SK-N-SH (cell line): ENCODE measurements around the gene TM7SF2. TPM values are rescaled to one million over a fixed set of nuclear protein-coding genes. Genes with fewer than 3 reads are reported as not detected.

Source experiments
- CTCF ChIA-PET: fragments of 300-600, 350-600 bp; formaldehyde crosslinking; extraction: SDS; loops from one replicate; lab custom pipeline; 2021; lab: Yijun Ruan, JAX
- POLR2A ChIA-PET: fragments of 350-600 bp; sonication (Branson Sonifier 250); formaldehyde crosslinking; extraction: SDS; loops from one replicate; lab custom pipeline; 2020; ENCODE audit warnings: antibody characterized with exemption, inconsistent platforms; lab: Yijun Ruan, JAX
- DNase-seq: peaks from one replicate; pipeline ENCODE4 v3.0.0; 2012
- H2AFZ ChIP-seq: fragments of 200-600 bp; sonication (generic); 2 replicates; pipeline ENCODE4 v1.8.1; 2016; ENCODE audit warnings: antibody characterized with exemption, mild to moderate bottlenecking, low read depth
- H3F3A ChIP-seq: fragments of 200-600 bp; sonication (generic); replicated peaks from 2 replicates; pipeline ENCODE3; 2016; ENCODE audit warnings: antibody characterized with exemption, mild to moderate bottlenecking; ENCODE audit not compliant: insufficient read depth
- H3K27ac ChIP-seq, 2 experiments: fragments of 200-500 bp in 1 of 2; fragments of 200-600 bp in 1 of 2; sonication (Bioruptor generic) in 1 of 2; sonication (generic), shearing (Covaris generic) in 1 of 2; 2 replicates each; pipeline versions ENCODE4 v1.5.1 to v1.6.1; 2014 to 2016; ENCODE audit warnings: low read depth in 2 of 2, inconsistent platforms in 1 of 2, low read length in 1 of 2, mild to moderate bottlenecking in 1 of 2, mixed read lengths in 1 of 2
- H3K27me3 ChIP-seq: fragments of 200-600 bp; sonication (generic), shearing (Covaris generic); 2 replicates; pipeline ENCODE4 v1.6.1; 2016; ENCODE audit warnings: mixed run types; ENCODE audit not compliant: insufficient read depth
- H3K36me3 ChIP-seq, 2 experiments: fragments of 200-500 bp in 1 of 2; fragments of 200-600 bp in 1 of 2; sonication (Bioruptor generic) in 1 of 2; sonication (generic) in 1 of 2; replicated peaks in 1 of 2; 2 replicates each; pipeline versions ENCODE3 to v1.5.1; 2014 to 2016; ENCODE audit warnings: low read length in 1 of 2, mild to moderate bottlenecking in 1 of 2; ENCODE audit not compliant: insufficient read depth in 2 of 2, control insufficient read depth in 1 of 2
- H3K4me1 ChIP-seq, 2 experiments: fragments of 200-500 bp in 1 of 2; fragments of 200-600 bp in 1 of 2; sonication (Bioruptor generic) in 1 of 2; sonication (generic), shearing (Covaris generic) in 1 of 2; 2 replicates each; pipeline versions ENCODE4 v1.5.1 to v1.6.1; 2014 to 2016; ENCODE audit warnings: low read depth in 1 of 2, low read length in 1 of 2, mixed run types in 1 of 2; ENCODE audit not compliant: insufficient read depth in 2 of 2, control insufficient read depth in 1 of 2
- H3K4me2 ChIP-seq: fragments of 200-600 bp; sonication (generic), shearing (Covaris generic); 2 replicates; pipeline ENCODE4 v1.6.1; 2017; ENCODE audit warnings: mixed run types
- H3K4me3 ChIP-seq, 2 experiments: fragments of 200-500 bp in 1 of 2; fragments of 200-600 bp in 1 of 2; sonication (Bioruptor generic) in 1 of 2; sonication (generic), shearing (Covaris generic) in 1 of 2; 2 replicates each; pipeline versions ENCODE4 v1.5.1 to v1.8.1; 2014 to 2016; ENCODE audit warnings: low read depth in 2 of 2, inconsistent platforms in 1 of 2, low read length in 1 of 2, mild to moderate bottlenecking in 1 of 2, mixed read lengths in 1 of 2, moderate library complexity in 1 of 2
- H3K79me2 ChIP-seq: fragments of 200-600 bp; sonication (generic); 2 replicates; pipeline ENCODE4 v1.8.1; 2017; ENCODE audit warnings: mild to moderate bottlenecking; ENCODE audit not compliant: insufficient read depth
- H3K9ac ChIP-seq: fragments of 200-600 bp; sonication (generic); 2 replicates; pipeline ENCODE4 v1.6.1; 2017; ENCODE audit warnings: mixed run types
- H3K9me2 ChIP-seq: fragments of 200-600 bp; sonication (generic); 2 replicates; pipeline ENCODE4 v1.6.1; 2017; ENCODE audit warnings: mixed run types
- H3K9me3 ChIP-seq: fragments of 200-600 bp; sonication (generic); 2 replicates; pipeline ENCODE4 v1.6.1; 2017; ENCODE audit warnings: mixed run types, mild to moderate bottlenecking, moderate library complexity
- H4K20me1 ChIP-seq: fragments of 200-600 bp; sonication (generic); 2 replicates; pipeline ENCODE4 v1.6.1; 2017; ENCODE audit warnings: mild to moderate bottlenecking, mixed run types; ENCODE audit not compliant: insufficient read depth
- EP300 ChIP-seq, 2 experiments: IDR thresholded peaks; 2 replicates each; pipeline versions ENCODE4 v1.4.0 to v1.6.1; 2012; ENCODE audit warnings: borderline replicate concordance in 1 of 2, low read depth in 1 of 2, low read length in 1 of 2
- NFIC ChIP-seq: IDR thresholded peaks from 2 replicates; pipeline ENCODE4 v1.4.0; 2012; ENCODE audit warnings: borderline replicate concordance
- POLR2AphosphoS5 ChIP-seq: IDR thresholded peaks from 2 replicates; pipeline ENCODE4 v1.6.1; 2012; ENCODE audit warnings: low read depth, low read length
- RAD21 ChIP-seq: IDR thresholded peaks from 2 replicates; pipeline ENCODE4 v1.6.1; 2012; ENCODE audit warnings: mild to moderate bottlenecking, low read length
- RFX5 ChIP-seq: IDR thresholded peaks from 2 replicates; pipeline ENCODE4 v1.6.1; 2012; ENCODE audit warnings: mild to moderate bottlenecking, improper control_type of control experiment, low read length
- SIN3A ChIP-seq: IDR thresholded peaks from 2 replicates; pipeline ENCODE4 v1.6.1; 2012; ENCODE audit warnings: low read depth, mild to moderate bottlenecking, low read length, moderate library complexity, borderline replicate concordance
- YY1 ChIP-seq: IDR thresholded peaks from 2 replicates; pipeline ENCODE4 v1.4.0; 2012; ENCODE audit warnings: low read depth, mild to moderate bottlenecking
- WGBS: methylation state at CpG from one replicate; pipeline ENCODE4 v1.1.6; 2017; ENCODE audit warnings: low lambda C conversion rate; 5-methylcytosine and 5-hydroxymethylcytosine counted together
- polyA plus RNA-seq, 3 experiments: library from polyadenylated mRNA; depleted of rRNA; stranded (reverse); fragments of >200 nt; gene quantifications; 2 replicates each; pipeline ENCODE4 v1.2.3, GENCODE V29; 2012
- TF ChIP-seq, protein P1 (sequence below): IDR thresholded peaks from 2 replicates; pipeline ENCODE4 v1.4.0; 2012; ENCODE audit warnings: low read depth, borderline replicate concordance

Gene TM7SF2
- polyA plus RNA-seq, 1 of the 3 experiments (the other 2 are of a cell fraction): 87.8 TPM

DNA sequence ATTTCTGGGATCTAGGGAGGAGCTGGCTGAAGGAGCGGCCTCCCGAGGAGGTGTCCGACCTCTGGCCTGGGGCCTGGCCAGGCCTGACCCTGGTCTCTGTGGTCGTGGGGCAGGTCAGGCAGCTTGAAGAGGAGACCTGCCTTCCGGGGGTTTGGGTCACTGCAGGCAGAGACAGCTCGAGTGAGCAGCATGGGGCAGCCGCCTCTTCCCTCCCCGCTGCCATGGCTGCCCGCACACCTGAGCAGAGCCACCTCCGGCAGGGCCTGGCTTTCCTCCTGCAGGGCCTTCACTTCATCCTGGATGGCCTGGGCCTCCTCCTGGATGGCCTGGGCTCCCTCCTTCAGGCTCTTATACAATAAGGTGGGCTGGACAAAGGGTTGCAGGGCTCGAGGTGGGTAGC is 45.4 kb upstream of the TM7SF2 start:
- H3K4me1 ChIP-seq: no peaks in the 10 kb centered on the region; a peak in 1 of 4 replicates
- H3K9me2 ChIP-seq: no peaks in the 10 kb centered on the region
- no peak overlapping the region for H3K27ac ChIP-seq
- no peak overlapping the region for H3K4me2 ChIP-seq
- H2AFZ ChIP-seq: no peak overlapping the region
- H3K79me2 ChIP-seq: no peaks in the 10 kb centered on the region
- no peak for TF ChIP-seq RAD21
- no peak for DNase-seq
- no peaks in the 10 kb centered on the region for H3K9me3 ChIP-seq
- H3K9ac ChIP-seq: no peak overlapping the region
- H3K36me3 ChIP-seq: no peaks in the 10 kb centered on the region
- 74% methylated on average over 3 of the region's 11 CpGs for WGBS
- no peak overlapping the region for H3K4me3 ChIP-seq
- ChIA-PET CTCF (interaction anchor here (0.6 to 1.8 kb wide), 2 partner anchors 27 to 52 kb away, joined by 4 to 9 read pairs; partner anchors contain the start of gene ARL2), POLR2A (interaction anchor here (1.0 kb wide), 1 partner anchor 8 kb away, joined by 4 read pairs; no protein-coding TSS in a partner anchor)
- no peaks in the 10 kb centered on the region for H3F3A ChIP-seq
- no peaks in the 10 kb centered on the region for H4K20me1 ChIP-seq
- no peaks in the 10 kb centered on the region for H3K27me3 ChIP-seq

DNA sequence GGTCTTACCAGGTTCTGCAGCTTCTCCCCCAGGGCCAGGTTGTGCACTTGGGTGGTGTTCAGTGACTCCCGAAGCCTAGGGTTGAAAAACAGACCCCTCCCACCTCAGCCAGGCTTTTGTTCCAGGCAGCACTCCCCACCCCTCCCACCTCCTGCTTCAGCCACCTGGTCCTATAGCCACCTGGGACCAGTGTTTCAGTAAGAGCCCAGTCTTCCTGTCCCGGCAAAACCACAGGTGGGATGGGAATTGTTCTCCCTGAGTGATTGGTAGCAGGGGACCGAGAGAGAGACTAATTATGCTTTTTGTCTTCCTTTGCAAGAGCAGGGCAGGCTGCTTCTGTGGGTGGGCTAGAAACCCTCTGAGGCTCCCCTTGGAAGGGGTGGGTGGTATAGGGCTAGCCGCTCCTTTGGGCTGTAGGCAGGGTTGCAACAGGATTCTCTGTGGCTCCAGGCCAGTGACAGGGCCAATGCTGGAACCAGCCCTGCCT is 44.8 kb upstream of the TM7SF2 start:
- no peaks in the 10 kb centered on the region for H3K9me2 ChIP-seq
- H3K4me3 ChIP-seq: no peak overlapping the region
- no peak overlapping the region for H3K9ac ChIP-seq
- DNase-seq: no peak
- no peak overlapping the region for H3K4me2 ChIP-seq
- H3K79me2 ChIP-seq: no peaks in the 10 kb centered on the region
- POLR2A ChIA-PET: no interaction called here
- H2AFZ ChIP-seq: no peak overlapping the region
- 88% methylated on average over 4 of the region's 4 CpGs for WGBS
- CTCF ChIA-PET: interaction anchor here (0.6 kb wide), 1 partner anchor 571 kb away, joined by 3 read pairs; no protein-coding TSS in a partner anchor
- H3K27ac ChIP-seq: no peak overlapping the region
- H4K20me1 ChIP-seq: no peaks in the 10 kb centered on the region
- H3F3A ChIP-seq: no peaks in the 10 kb centered on the region
- no peaks in the 10 kb centered on the region; a peak in 1 of 4 replicates for H3K4me1 ChIP-seq
- H3K27me3 ChIP-seq: no peaks in the 10 kb centered on the region
- TF ChIP-seq RAD21 (no peak), EP300 (IDR thresholded peaks at IDR 0.05; ENCODE audit: borderline replicate concordance in 1 of 2, low read depth in 1 of 2, low read length in 1 of 2) (no peak), NFIC (no peak), RFX5 (no peak), SIN3A (no peak), YY1 (no peak)
- TF ChIP-seq, protein P1, sequence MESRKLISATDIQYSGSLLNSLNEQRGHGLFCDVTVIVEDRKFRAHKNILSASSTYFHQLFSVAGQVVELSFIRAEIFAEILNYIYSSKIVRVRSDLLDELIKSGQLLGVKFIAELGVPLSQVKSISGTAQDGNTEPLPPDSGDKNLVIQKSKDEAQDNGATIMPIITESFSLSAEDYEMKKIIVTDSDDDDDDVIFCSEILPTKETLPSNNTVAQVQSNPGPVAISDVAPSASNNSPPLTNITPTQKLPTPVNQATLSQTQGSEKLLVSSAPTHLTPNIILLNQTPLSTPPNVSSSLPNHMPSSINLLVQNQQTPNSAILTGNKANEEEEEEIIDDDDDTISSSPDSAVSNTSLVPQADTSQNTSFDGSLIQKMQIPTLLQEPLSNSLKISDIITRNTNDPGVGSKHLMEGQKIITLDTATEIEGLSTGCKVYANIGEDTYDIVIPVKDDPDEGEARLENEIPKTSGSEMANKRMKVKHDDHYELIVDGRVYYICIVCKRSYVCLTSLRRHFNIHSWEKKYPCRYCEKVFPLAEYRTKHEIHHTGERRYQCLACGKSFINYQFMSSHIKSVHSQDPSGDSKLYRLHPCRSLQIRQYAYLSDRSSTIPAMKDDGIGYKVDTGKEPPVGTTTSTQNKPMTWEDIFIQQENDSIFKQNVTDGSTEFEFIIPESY: no peak
- TF ChIP-seq, all 33 proteins: peak for 0
- Histone ChIP-seq H3K36me3 (no peaks in the 10 kb centered on the region), H3K9me3 (no peaks in the 10 kb centered on the region)

DNA sequence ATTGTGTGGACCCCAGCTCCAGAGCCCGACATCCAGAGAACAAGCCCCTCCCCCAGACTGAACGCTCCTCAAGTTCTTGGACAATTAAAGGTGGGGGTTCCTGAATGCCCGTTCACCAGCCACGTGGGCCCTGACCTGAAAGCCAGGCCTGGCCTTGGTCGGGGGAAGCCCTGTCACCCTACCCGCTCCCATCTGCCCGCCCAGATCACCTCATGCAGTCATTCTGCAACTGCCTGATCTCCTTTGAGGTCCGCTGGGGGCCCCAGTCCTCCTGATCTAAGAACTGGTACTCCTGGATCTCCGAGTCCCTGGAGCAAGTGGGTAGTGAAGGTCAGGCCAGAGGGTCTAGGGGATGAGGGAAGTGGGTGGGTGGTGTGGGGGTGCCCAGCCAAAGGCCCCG is 44.2 kb upstream of the TM7SF2 start:
- TF ChIP-seq POLR2AphosphoS5: no peak
- ChIA-PET CTCF (no interaction called here), POLR2A (no interaction called here)
- H3K9me3 ChIP-seq: no peaks in the 10 kb centered on the region
- no peaks in the 10 kb centered on the region for H3K27me3 ChIP-seq
- no peak overlapping the region for H3K27ac ChIP-seq
- H3K79me2 ChIP-seq: no peaks in the 10 kb centered on the region
- no peaks in the 10 kb centered on the region for H4K20me1 ChIP-seq
- no peaks in the 10 kb centered on the region for H3K36me3 ChIP-seq
- WGBS: 69% methylated on average over 8 of the region's 10 CpGs
- no peak overlapping the region for H2AFZ ChIP-seq
- DNase-seq: no peak
- no peak overlapping the region for H3K4me3 ChIP-seq
- H3K4me1 ChIP-seq: no peaks in the 10 kb centered on the region; a peak in 1 of 4 replicates
- no peak overlapping the region for H3K9ac ChIP-seq
- H3F3A ChIP-seq: no peaks in the 10 kb centered on the region
- H3K4me2 ChIP-seq: no peak overlapping the region
- H3K9me2 ChIP-seq: no peaks in the 10 kb centered on the region
